Measurements from ENCODE around the gene CEP63. TPM values are rescaled to one million over a fixed set of nuclear protein-coding genes. Genes with fewer than 3 reads are reported as not detected.

Gene CEP63
- total RNA-seq, 1 donor from 2014 or later = 20.6 TPM

DNA sequence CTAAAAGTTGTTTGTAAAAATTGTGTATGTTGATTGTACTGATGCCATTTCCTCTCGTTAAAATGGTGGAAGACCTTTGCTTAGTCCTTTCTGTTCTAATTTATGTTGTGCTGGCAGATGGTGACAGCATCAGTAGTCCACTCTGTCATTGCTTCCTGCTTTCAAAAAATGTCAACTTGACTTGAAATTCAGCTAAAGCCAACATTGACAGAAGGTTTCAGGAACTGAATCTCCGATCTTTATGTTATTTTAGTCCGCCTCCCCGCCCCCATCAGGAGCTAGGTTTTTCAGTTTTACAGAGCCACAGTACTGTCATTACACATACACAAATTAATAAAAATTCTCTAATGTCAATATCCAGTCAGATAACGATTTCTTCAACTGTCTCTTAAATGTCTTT lies 1.5 kb downstream of the CEP63 start:
- intact Hi-C loops (cut with DNase I) = no loop called here
- H3K4me3 ChIP-seq = peak overlapping the region; percentile 88

DNA sequence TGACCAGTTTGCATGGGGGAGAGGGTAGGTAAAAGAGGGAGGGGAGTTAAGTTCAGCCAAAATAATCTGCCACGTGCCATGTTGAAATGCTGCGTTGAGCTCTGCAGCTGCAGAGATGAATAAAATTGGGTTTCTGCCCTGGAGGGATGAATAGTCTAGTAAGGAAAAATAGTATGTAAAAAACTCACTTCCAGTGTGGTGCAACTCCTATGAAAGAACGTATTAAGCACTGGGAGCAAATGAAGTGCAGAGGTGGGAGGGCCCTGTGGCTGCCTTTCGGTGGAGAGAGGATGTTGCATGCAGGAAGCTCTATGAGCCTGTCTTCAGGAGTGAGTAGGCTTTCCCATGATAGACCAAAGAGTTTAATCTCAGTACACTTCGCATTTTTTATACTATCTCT lies 8.6 kb downstream of the CEP63 start:
- no peaks in the 10 kb centered on the region for H3K27me3 ChIP-seq (ENCODE audit: low read depth)
- no peak overlapping the region for H3K27ac ChIP-seq
- no peaks in the 10 kb centered on the region for H3K36me3 ChIP-seq
- ATAC-seq (no peak), DNase-seq (no peak)
- H3K4me1 ChIP-seq = peaks cover 6% of the 10 kb centered on the region
- H3K4me3 ChIP-seq = no peak overlapping the region
- intact Hi-C loops (cut with DNase I) = no loop called here
- no peaks in the 10 kb centered on the region for H3K9me3 ChIP-seq
- TF ChIP-seq, protein P1, sequence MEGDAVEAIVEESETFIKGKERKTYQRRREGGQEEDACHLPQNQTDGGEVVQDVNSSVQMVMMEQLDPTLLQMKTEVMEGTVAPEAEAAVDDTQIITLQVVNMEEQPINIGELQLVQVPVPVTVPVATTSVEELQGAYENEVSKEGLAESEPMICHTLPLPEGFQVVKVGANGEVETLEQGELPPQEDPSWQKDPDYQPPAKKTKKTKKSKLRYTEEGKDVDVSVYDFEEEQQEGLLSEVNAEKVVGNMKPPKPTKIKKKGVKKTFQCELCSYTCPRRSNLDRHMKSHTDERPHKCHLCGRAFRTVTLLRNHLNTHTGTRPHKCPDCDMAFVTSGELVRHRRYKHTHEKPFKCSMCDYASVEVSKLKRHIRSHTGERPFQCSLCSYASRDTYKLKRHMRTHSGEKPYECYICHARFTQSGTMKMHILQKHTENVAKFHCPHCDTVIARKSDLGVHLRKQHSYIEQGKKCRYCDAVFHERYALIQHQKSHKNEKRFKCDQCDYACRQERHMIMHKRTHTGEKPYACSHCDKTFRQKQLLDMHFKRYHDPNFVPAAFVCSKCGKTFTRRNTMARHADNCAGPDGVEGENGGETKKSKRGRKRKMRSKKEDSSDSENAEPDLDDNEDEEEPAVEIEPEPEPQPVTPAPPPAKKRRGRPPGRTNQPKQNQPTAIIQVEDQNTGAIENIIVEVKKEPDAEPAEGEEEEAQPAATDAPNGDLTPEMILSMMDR (IDR thresholded peaks at IDR 0.05) = no peak

More for the DNA sequence above, 1.5 kb downstream of the CEP63 start:
- ATAC-seq = no peak
- DNase-seq = no peak
- TF ChIP-seq, protein P1 (IDR thresholded peaks at IDR 0.05) = no peak
- no peaks in the 10 kb centered on the region for H3K9me3 ChIP-seq
- H3K4me1 ChIP-seq = peaks cover 40% of the 10 kb centered on the region
- no peaks in the 10 kb centered on the region for H3K27me3 ChIP-seq (ENCODE audit: low read depth)
- H3K36me3 ChIP-seq = peaks cover 3% of the 10 kb centered on the region
- H3K27ac ChIP-seq = peak overlapping the region; percentile 97

DNA sequence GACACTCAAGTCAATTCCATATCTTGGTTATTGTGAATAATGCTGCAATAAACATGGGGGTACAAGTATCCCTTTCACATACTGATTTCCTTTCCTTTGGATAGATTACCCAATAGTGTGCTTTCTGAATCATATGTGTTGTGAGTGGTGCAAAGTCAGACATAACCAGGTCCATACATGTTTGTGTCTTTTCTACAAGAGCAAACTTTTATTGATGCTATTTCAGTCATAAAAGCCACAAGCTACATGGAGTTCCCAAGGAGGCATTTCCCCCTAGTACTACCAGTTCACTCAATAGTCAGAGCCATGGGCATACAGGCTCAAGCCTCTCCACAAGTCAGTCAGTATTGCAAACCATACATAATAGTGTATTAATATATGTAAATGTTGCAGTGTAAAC lies 10.1 kb downstream of the CEP63 start:
- Histone ChIP-seq H3K4me1 (peaks cover 6% of the 10 kb centered on the region), H3K9me3 (no peaks in the 10 kb centered on the region)
- no peak for ATAC-seq

DNA sequence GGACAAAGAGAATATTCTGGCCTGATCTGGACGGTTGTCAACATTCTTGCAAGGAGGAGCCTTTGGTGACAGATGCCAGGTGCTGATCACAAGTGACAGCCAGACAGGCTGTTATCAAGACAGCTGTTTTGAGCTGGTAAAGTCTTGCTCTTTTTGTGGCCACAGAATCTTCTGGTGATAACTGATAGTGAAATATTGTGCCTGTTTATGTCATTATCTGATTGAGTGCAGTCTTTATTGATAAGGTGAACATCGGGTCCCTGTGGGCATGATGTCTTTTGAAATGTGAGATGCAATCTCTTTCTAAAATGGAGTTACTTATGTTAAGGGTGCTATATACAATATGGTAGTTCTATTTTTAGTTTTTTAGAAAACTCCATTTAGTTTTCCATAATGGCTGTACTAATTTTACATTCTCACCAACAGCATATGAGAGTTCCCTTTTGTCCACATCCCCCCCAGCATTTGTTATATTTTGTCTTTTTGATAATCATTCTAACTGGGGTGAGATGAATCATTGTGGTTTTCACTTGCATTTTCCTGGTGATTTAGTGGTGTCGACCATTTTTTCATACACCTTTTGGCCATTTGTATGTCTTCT lies 10.7 kb downstream of the CEP63 start:
- DNase-seq (no peak), ATAC-seq (no peak)
- H3K9me3 ChIP-seq = no peaks in the 10 kb centered on the region
- intact Hi-C loops (cut with DNase I) = no loop called here
- no peaks in the 10 kb centered on the region for H3K27me3 ChIP-seq (ENCODE audit: low read depth)
- H3K36me3 ChIP-seq = no peaks in the 10 kb centered on the region
- no peak overlapping the region for H3K27ac ChIP-seq
- no peak overlapping the region for H3K4me3 ChIP-seq
- TF ChIP-seq, protein P1 (IDR thresholded peaks at IDR 0.05) = no peak
- H3K4me1 ChIP-seq = peaks cover 6% of the 10 kb centered on the region

More for the DNA sequence above, 10.1 kb downstream of the CEP63 start:
- TF ChIP-seq, protein P1 (IDR thresholded peaks at IDR 0.05) = no peak
- DNase-seq = no peak
- no peak overlapping the region for H3K4me3 ChIP-seq
- no peak overlapping the region for H3K27ac ChIP-seq
- no peaks in the 10 kb centered on the region for H3K27me3 ChIP-seq (ENCODE audit: low read depth)
- intact Hi-C loops (cut with DNase I) = no loop called here
- H3K36me3 ChIP-seq = no peaks in the 10 kb centered on the region

DNA sequence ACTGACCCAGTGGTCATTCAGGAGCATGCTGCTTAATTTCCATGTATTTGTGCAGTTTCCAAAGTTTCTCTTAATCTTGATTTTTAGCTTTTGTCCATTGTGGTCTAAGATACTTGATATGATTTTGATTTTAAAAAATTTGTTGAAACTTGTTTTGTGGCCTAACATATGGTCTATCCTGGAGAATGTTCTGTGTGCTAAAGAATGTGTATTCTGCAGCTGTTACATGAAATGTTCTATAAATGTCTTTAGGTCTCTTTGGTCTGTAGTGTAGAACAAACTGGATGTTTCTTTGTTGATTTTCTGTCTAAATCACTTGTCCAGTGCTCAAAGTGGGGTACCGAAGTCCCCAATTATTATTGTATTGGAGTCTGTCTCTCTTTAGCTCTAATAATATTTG lies 17.4 kb downstream of the CEP63 start:
- Histone ChIP-seq H3K4me1 (no peaks in the 10 kb centered on the region), H3K27me3 (ENCODE audit: low read depth) (no peaks in the 10 kb centered on the region), H3K27ac (no peak overlapping the region), H3K36me3 (peaks cover 6% of the 10 kb centered on the region), H3K9me3 (peaks cover 14% of the 10 kb centered on the region), H3K4me3 (no peak overlapping the region)
- no peak for ATAC-seq
- DNase-seq = no peak
- intact Hi-C loops (cut with DNase I) = no loop called here
- TF ChIP-seq, protein P1 (IDR thresholded peaks at IDR 0.05) = no peak
